GM12874 (cell line): Measurements from ENCODE around the gene FZD7.
A peak's percentile ranks its signal among the peaks of the same experiment; 100 is the strongest.

ENCODE experiments used
- CTCF ChIP-seq: IDR thresholded peaks from 2 replicates; pipeline ENCODE4 v1.5.1; 2011; ENCODE audit warnings: low read depth, mild to moderate bottlenecking, control low read depth, low read length, moderate library complexity; ENCODE audit not compliant: insufficient read depth

FZD7 gene

DNA sequence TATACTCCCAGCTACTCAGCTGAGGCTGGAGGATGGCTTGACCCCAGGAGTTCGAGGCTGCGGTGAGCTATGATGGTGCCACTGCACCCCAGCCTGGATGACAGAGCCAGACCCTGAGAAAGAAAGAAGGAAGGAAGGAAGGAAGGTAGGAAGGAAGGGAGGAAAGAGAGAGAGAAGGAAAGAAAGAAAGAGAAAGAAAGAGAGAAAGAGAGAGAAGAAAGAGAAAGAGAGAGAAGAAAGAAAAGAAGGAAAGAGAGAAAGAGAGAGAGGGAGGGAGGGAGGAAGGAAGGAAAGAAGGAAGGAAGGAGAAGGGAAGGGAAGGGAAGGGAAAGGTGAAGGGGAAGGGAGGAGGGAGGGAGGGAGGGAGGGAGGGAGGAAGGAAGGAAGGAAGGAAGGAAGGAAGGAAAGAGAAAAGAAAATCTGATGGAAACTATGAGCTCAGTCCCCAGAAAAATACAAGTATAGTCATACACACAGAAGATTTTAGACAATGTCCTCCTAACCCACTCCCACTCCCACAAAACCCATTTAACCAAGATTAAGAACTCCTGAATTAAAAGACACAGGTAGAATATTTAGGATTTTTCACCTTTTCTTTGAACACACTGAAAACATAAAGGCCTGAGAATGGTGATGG lies 15.6 kb downstream of the FZD7 start:
- TF ChIP-seq CTCF, result no peak

DNA sequence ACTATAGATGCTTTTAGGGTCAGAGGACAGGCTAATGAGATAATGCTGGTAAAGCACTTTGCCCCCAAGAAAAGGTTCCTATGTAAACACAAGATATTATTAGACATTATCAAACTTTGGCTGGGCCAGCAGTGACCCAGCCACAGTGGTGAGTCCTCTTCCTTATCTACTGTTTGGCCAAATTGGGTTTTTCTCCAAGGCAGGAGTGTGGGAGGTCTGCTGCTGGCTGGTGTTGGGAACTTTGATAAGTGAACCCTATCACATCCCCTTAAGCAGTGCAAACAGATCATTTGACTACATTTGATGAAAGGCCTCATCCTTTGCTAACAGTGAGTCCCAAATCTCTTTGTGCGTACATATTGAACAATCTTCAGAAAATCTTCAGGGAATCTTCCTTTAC lies 16.2 kb downstream of the FZD7 start:
- no peak for TF ChIP-seq CTCF

GRCh38 chr2:202050652-202051051 lies 17.0 kb downstream of the FZD7 start:
- TF ChIP-seq CTCF, result no peak

- no peak for TF ChIP-seq CTCF
Measured at GRCh38 chr2:202051499-202052161, 18.0 kb downstream of the FZD7 start.

GRCh38 chr2:202052235-202052634 lies 18.6 kb downstream of the FZD7 start:
- no peak for TF ChIP-seq CTCF

DNA sequence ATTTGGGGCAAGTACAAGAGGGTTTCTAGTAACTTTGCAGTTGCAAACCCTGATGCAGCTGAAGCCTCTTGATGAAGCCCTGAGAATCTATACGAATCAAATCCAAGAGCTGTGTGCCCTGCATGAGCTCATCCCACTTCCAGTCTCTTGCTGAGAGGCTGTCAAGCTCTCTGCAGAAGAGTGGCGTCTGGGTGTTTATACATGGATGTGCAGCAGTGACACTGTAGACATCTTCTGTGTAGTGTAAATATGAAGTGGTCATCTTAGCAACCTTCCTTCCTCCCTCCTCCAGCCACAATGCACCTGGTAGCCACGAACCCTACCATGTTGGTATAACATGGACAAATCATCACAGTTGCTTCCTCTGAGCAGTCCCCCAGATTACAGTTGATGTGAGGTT lies 21.0 kb downstream of the FZD7 start:
- TF ChIP-seq CTCF, result no peak

GRCh38 chr2:202056611-202057010 lies 23.0 kb downstream of the FZD7 start:
- peak; percentile 11; the same call in 1 of the 2 replicates for TF ChIP-seq CTCF
